Ascending aorta (tissue), 2 donors: ENCODE measurements around the gene MAD2L1BP. TPM values are rescaled to one million over a fixed set of nuclear protein-coding genes. Genes with fewer than 3 reads are reported as not detected.
"Not testable (repeated sequence)": the region's sequence is repeated elsewhere in the genome, so short reads cannot be mapped to it uniquely, and the experiment has no call there.

Experiments
- DNase-seq, 2 donors: peaks; one replicate each; pipeline ENCODE4 v3.0.0-alpha.2; 2019; ENCODE audit warnings: low spot score in 2 of 2
- H3K27ac ChIP-seq, 2 donors: fragments of 200-600 bp; sonication (generic); one replicate each; pipeline ENCODE4 v1.5.1; 2016 to 2017; ENCODE audit warnings: mild to moderate bottlenecking in 1 of 2
- H3K27me3 ChIP-seq: fragments of 200-600 bp; sonication (generic); one replicate; pipeline ENCODE4 v1.5.1; 2017
- H3K36me3 ChIP-seq, 2 donors: fragments of 200-600 bp; sonication (generic); one replicate each; pipeline ENCODE4 v1.5.1; 2016
- H3K4me1 ChIP-seq, 2 donors: fragments of 200-600 bp; sonication (generic); one replicate each; pipeline ENCODE4 v1.5.1; 2016 to 2017; ENCODE audit warnings: mild to moderate bottlenecking in 1 of 2
- H3K4me3 ChIP-seq, 2 donors: fragments of 200-600 bp; sonication (generic); one replicate each; pipeline ENCODE4 v1.5.1; 2016 to 2017; ENCODE audit warnings: mild to moderate bottlenecking in 1 of 2
- H3K9me3 ChIP-seq, 2 donors: fragments of 200-600 bp; sonication (generic); one replicate each; pipeline ENCODE4 v1.5.1; 2016
- CTCF ChIP-seq, 3 experiments: fragments of 200-600 bp in 2 of 3; fragments of 450-650 bp in 1 of 3; sonication (generic) in 2 of 3; IDR thresholded peaks; one replicate each; pipeline ENCODE4 v1.5.1; 2016 to 2019; ENCODE audit warnings: antibody characterized with exemption in 3 of 3, mild to moderate bottlenecking in 1 of 3, moderate library complexity in 1 of 3
- intact Hi-C: fragments of 100-400 bp; cut with DNase I; formaldehyde crosslinking; loops from one replicate; pipeline ENCODE4 v1.15.1; 2023
- total RNA-seq: library from RNA; depleted of rRNA; stranded (reverse); fragments of >200 nt; gene quantifications from one replicate; pipeline ENCODE4 v1.1.0, GENCODE V29; 2016

Gene MAD2L1BP
- total RNA-seq, 1 donor from 2014 or later = 15.0 TPM

DNA sequence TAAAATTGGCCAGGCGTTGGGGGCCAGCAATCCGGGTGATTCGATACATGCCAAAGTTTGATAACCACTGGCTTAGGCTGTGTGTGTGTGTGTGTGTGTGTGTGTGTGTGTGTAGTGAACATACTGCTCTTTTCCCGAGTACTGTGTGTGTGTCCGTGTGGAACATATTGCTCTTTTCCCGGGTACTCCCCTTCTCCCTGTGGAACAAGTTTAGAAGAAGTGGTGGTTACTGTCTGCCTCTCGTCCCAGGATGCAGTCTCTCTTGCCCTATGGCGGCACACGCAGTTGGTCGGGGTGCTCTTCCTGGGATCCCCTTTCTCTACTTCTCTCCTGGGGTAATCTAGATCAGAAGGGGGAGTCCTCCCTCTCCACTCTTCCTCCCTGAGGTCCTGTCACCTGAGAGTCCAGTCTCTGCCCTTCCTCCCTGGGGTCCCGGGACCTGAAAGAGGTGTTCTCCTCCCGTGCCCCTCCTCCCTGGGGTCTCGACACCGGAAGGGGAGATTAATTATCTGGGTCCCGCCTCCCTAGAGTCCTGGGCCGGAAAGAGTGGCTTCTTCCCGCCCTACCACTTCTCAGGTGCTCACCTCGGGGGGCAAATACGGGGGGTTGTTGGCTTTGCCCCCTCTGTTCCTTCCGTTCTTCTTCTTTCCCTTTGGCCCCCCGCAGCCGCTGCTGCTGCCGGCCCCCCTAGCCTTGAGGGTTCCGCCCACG, 7.1 kb upstream of the MAD2L1BP start:
- Histone ChIP-seq H3K4me1 (peaks cover 5 to 19% of the 10 kb centered on the region in 2 donors), H3K27me3 (no peaks in the 10 kb centered on the region), H3K4me3 (peak overlapping the region; percentile 97 to 99), H3K36me3 (peaks cover 26 to 27% of the 10 kb centered on the region in 2 donors), H3K9me3 (no peaks in the 10 kb centered on the region), H3K27ac (peak overlapping the region; percentile 97 to 98)
- no peak for TF ChIP-seq CTCF (IDR thresholded peaks at IDR 0.05)
- DNase-seq = peak in 1 of 2 donors; percentile 74
- intact Hi-C loops = loop anchor here (1.0 to 10.0 kb wide), 7 partner anchors 74 to 1844 kb away; partner anchors contain the start of genes CDC5L, MRPL14, POLR1C and PRICKLE4

- Histone ChIP-seq H3K27me3 (no peaks in the 10 kb centered on the region), H3K27ac (peak within 1 kb of the TSS; percentile 97 to 98), H3K4me1 (peaks cover 5 to 19% of the 10 kb centered on the region in 2 donors), H3K4me3 (peak within 1 kb of the TSS; percentile 97 to 99), H3K36me3 (peaks cover 20 to 21% of the 10 kb centered on the region in 2 donors), H3K9me3 (no peaks in the 10 kb centered on the region)
- TF ChIP-seq CTCF (IDR thresholded peaks at IDR 0.05) = no peak
- intact Hi-C loops = loop anchor here (1.0 to 10.0 kb wide), 7 partner anchors 73 to 1844 kb away; partner anchors contain the start of genes CDC5L, MRPL14, POLR1C and PRICKLE4
- DNase-seq = peak; percentile 96 to 100
Measured at GRCh38 chr6:43629104-43629504, 6.5 kb upstream of the MAD2L1BP start, which contains the start of gene GTPBP2. GTPBP2 (minus strand) TSS chr6:43629264; CDS start chr6:43629162, 102 bp downstream.

- TF ChIP-seq CTCF (IDR thresholded peaks at IDR 0.05) = no peak
- intact Hi-C loops = loop anchor here (1.0 to 10.0 kb wide), 9 partner anchors 39 to 1845 kb away; partner anchors contain the start of genes CDC5L, MRPL14, POLR1C and PRICKLE4
- peak; percentile 86 to 98 for DNase-seq
- Histone ChIP-seq H3K27ac (peak overlapping the region; percentile 97 to 98), H3K36me3 (peaks cover 14 to 15% of the 10 kb centered on the region in 2 donors), H3K9me3 (no peaks in the 10 kb centered on the region), H3K27me3 (no peaks in the 10 kb centered on the region), H3K4me1 (peaks cover 5 to 19% of the 10 kb centered on the region in 2 donors), H3K4me3 (peak overlapping the region; percentile 97 to 99)
Measured at GRCh38 chr6:43629505-43630300, 5.9 kb upstream of the MAD2L1BP start.

- intact Hi-C loops = loop anchor here (2.0 kb wide), 2 partner anchors 38 to 262 kb away; partner anchors contain the start of gene ZNF318
- H3K4me1 ChIP-seq = peaks cover 5 to 19% of the 10 kb centered on the region in 2 donors
- DNase-seq = no peak
- H3K36me3 ChIP-seq = peaks cover under 1 to 1% of the 10 kb centered on the region in 2 donors
- peak overlapping the region in 1 of 2 donors; percentile 50 for H3K27ac ChIP-seq
- no peaks in the 10 kb centered on the region for H3K9me3 ChIP-seq
- H3K4me3 ChIP-seq = no peak overlapping the region
- H3K27me3 ChIP-seq = no peaks in the 10 kb centered on the region
- no peak for TF ChIP-seq CTCF (IDR thresholded peaks at IDR 0.05)
Measured at GRCh38 chr6:43630980-43631619, 4.5 kb upstream of the MAD2L1BP start.

DNA sequence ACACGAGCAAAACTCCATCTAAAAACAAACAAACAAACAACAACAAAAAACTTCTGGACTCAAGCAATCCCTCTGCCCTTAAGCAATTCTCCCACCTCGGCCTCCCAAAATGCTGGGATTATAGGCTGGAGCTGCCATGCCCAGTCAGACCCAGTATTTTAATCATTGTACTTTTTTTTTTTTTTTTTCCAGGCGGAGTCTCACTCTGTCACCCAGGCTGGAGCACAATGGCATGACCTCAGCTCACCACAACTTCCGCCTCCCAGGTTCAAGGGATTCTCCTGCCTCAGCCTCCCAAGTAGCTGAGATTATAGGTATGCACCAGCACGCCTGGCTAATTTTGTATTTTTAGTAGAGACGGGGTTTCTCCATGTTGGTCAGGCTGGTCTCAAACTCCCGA, 2.6 kb upstream of the MAD2L1BP start:
- DNase-seq, H3K27ac ChIP-seq, intact Hi-C loops, H3K9me3 ChIP-seq, H3K27me3 ChIP-seq, H3K36me3 ChIP-seq, H3K4me3 ChIP-seq: not testable (repeated sequence)
- peaks cover 0 to 17% of the 10 kb centered on the region in 2 donors for H3K4me1 ChIP-seq
